IPS-20b (cell line): ENCODE results near the gene TAF5.
"Not testable (repeated sequence)": the region's sequence is repeated elsewhere in the genome, so short reads cannot be mapped to it uniquely, and the experiment has no call there.

Experiments
- H3K27ac ChIP-seq: one replicate; pipeline ENCODE4 v1.5.1; 2013; ENCODE audit warnings: low read length
- H3K27me3 ChIP-seq: 2 replicates; pipeline ENCODE4 v1.6.1; 2013; ENCODE audit warnings: mild to moderate bottlenecking, low read length, inconsistent platforms; ENCODE audit not compliant: insufficient read depth
- H3K36me3 ChIP-seq: 2 replicates; pipeline ENCODE4 v1.6.1; 2013; ENCODE audit warnings: low read depth, mild to moderate bottlenecking, inconsistent platforms, low read length, moderate library complexity; ENCODE audit not compliant: insufficient read depth
- H3K4me1 ChIP-seq: 2 replicates; pipeline ENCODE4 v1.6.1; 2013; ENCODE audit warnings: mild to moderate bottlenecking, control low read depth, inconsistent platforms, low read length, moderate library complexity; ENCODE audit not compliant: insufficient read depth
- H3K4me3 ChIP-seq: 2 replicates; pipeline ENCODE4 v1.5.1; 2013; ENCODE audit warnings: mild to moderate bottlenecking, low read length, inconsistent platforms
- H3K9ac ChIP-seq: 2 replicates; pipeline ENCODE4 v1.6.1; 2013; ENCODE audit warnings: low read depth, mild to moderate bottlenecking, inconsistent platforms, low read length, moderate library complexity
- H3K9me3 ChIP-seq: 2 replicates; pipeline ENCODE4 v1.6.1; 2013; ENCODE audit warnings: mild to moderate bottlenecking, low read depth, low read length, inconsistent platforms; ENCODE audit not compliant: insufficient read depth

TAF5 gene

GRCh38 chr10:103360791-103361190, 7.0 kb upstream of the TAF5 start:
- not testable (repeated sequence) for H3K27ac ChIP-seq, H3K4me1 ChIP-seq, H3K36me3 ChIP-seq, H3K9me3 ChIP-seq, H3K27me3 ChIP-seq, H3K4me3 ChIP-seq, H3K9ac ChIP-seq

DNA sequence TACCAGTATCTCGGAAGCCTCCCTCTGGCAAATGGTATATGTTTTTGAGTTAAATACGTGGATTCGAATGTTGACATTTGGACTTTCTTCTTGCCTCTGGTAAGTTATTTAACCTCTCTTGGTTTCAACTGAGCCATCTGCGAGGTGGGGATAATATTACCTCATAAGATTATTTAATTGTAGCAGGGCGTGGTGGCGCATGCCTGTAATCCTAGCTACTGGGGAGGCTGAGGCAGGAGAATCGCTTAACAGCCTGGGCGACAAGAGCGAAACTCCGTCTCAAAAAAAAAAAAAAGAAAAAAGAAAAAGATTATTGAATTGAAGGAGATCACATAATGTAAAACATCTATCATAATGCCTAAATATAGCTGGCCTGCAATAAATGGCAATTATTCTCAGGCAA, 396 bp upstream of the TAF5 start:
- H3K4me1 ChIP-seq, result no peaks in the 10 kb centered on the region
- H3K4me3 ChIP-seq, result peak overlapping the region; percentile 83; the same call in 1 of the 2 replicates
- H3K27ac ChIP-seq, result no peak overlapping the region
- peak overlapping the region; percentile 69; the same call in 1 of the 2 replicates for H3K9ac ChIP-seq
- H3K27me3 ChIP-seq, result no peaks in the 10 kb centered on the region
- H3K36me3 ChIP-seq, result no peaks in the 10 kb centered on the region
- no peaks in the 10 kb centered on the region for H3K9me3 ChIP-seq

- Histone ChIP-seq H3K9ac (no peak overlapping the region), H3K9me3 (no peaks in the 10 kb centered on the region), H3K4me3 (no peak overlapping the region), H3K27ac (no peak overlapping the region), H3K27me3 (no peaks in the 10 kb centered on the region), H3K36me3 (peaks cover 38% of the 10 kb centered on the region), H3K4me1 (no peaks in the 10 kb centered on the region)
These were observed 5.8 kb downstream of the TAF5 start for GRCh38 chr10:103373544-103373943.

DNA sequence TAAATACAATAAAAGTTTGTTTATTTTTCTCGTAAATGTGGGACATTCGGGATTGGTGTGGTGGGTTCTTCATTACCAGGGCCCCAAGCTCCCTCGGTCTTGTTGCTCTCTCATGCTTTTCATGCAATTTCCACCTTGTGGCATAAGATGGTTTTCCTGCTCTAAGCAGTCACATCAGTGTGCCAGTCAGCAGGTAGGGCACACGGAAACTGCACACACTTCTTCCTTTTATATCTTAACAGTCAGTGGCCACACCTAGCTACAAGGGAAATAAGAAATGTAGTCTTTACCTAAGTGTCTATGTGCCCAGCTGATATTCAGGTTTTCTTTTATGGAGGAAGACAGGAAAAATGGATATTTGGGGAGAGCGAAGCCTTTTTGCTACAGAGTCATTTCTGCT, 6.5 kb downstream of the TAF5 start:
- Histone ChIP-seq H3K36me3 (peaks cover 42% of the 10 kb centered on the region), H3K4me3 (no peak overlapping the region), H3K27ac (no peak overlapping the region), H3K9me3 (no peaks in the 10 kb centered on the region), H3K4me1 (no peaks in the 10 kb centered on the region), H3K9ac (no peak overlapping the region), H3K27me3 (no peaks in the 10 kb centered on the region)

GRCh38 chr10:103382769-103383168, 15.0 kb downstream of the TAF5 start:
- Histone ChIP-seq H3K27ac (no peak overlapping the region), H3K9me3 (no peaks in the 10 kb centered on the region), H3K4me1 (no peaks in the 10 kb centered on the region), H3K4me3 (no peak overlapping the region), H3K36me3 (peaks cover 60% of the 10 kb centered on the region), H3K27me3 (no peaks in the 10 kb centered on the region), H3K9ac (no peak overlapping the region)

DNA sequence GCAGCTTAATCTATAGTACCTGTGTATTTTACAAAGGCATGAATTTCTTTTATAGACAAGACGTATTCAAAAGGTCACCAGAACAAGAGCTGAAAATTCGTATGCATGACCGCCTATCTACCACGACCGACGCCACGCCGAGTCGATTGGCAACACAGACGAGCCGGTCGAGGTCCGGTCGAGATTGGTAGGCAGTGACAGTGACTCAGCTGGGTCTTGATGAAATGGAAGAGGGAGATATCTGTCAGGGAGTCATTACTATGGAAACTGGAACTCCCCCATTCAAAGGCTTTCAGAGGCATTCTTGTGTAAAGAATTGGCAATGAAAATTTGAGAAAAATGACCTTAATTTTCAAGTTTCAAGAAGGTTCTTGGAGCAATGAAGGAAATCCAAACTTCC, 26.4 kb downstream of the TAF5 start:
- H3K36me3 ChIP-seq, result peaks cover 62% of the 10 kb centered on the region
- H3K4me3 ChIP-seq, result no peak overlapping the region
- H3K27me3 ChIP-seq, result no peaks in the 10 kb centered on the region
- no peaks in the 10 kb centered on the region for H3K4me1 ChIP-seq
- H3K9ac ChIP-seq, result no peak overlapping the region
- H3K27ac ChIP-seq, result no peak overlapping the region
- no peaks in the 10 kb centered on the region for H3K9me3 ChIP-seq

- peak overlapping the region; percentile 90 for H3K9ac ChIP-seq
- H3K4me3 ChIP-seq, result peak overlapping the region; percentile 100
- H3K27ac ChIP-seq, result peak overlapping the region; percentile 71
- H3K9me3 ChIP-seq, result no peaks in the 10 kb centered on the region
- no peaks in the 10 kb centered on the region for H3K4me1 ChIP-seq
- H3K36me3 ChIP-seq, result peaks cover 64% of the 10 kb centered on the region
- no peaks in the 10 kb centered on the region for H3K27me3 ChIP-seq
These were observed 27.9 kb downstream of the TAF5 start for GRCh38 chr10:103395754-103396066.

GRCh38 chr10:103396067-103396788, 28.5 kb downstream of the TAF5 start, which contains the start of the genes ATP5MK and PDCD11:
Gene ATP5MK (minus strand): TSS chr10:103396475. CDS start chr10:103392457, 4,018 bp downstream.
Gene PDCD11 (plus strand): TSS chr10:103396626. CDS start chr10:103398427, 1,801 bp downstream.
- H3K27ac ChIP-seq, result peak within 1 kb of the TSS; percentile 71
- peak within 1 kb of the TSS; percentile 94 for H3K9ac ChIP-seq
- H3K36me3 ChIP-seq, result peaks cover 62% of the 10 kb centered on the region
- peak within 1 kb of the TSS; percentile 100 for H3K4me3 ChIP-seq
- no peaks in the 10 kb centered on the region for H3K27me3 ChIP-seq
- H3K4me1 ChIP-seq, result no peaks in the 10 kb centered on the region
- H3K9me3 ChIP-seq, result no peaks in the 10 kb centered on the region

GRCh38 chr10:103396789-103397087, 29.0 kb downstream of the TAF5 start:
- no peaks in the 10 kb centered on the region for H3K4me1 ChIP-seq
- H3K9me3 ChIP-seq, result no peaks in the 10 kb centered on the region
- H3K27ac ChIP-seq, result peak overlapping the region; percentile 7
- H3K9ac ChIP-seq, result peak overlapping the region; percentile 94
- no peaks in the 10 kb centered on the region for H3K27me3 ChIP-seq
- peak overlapping the region; percentile 100 for H3K4me3 ChIP-seq
- peaks cover 62% of the 10 kb centered on the region for H3K36me3 ChIP-seq

DNA sequence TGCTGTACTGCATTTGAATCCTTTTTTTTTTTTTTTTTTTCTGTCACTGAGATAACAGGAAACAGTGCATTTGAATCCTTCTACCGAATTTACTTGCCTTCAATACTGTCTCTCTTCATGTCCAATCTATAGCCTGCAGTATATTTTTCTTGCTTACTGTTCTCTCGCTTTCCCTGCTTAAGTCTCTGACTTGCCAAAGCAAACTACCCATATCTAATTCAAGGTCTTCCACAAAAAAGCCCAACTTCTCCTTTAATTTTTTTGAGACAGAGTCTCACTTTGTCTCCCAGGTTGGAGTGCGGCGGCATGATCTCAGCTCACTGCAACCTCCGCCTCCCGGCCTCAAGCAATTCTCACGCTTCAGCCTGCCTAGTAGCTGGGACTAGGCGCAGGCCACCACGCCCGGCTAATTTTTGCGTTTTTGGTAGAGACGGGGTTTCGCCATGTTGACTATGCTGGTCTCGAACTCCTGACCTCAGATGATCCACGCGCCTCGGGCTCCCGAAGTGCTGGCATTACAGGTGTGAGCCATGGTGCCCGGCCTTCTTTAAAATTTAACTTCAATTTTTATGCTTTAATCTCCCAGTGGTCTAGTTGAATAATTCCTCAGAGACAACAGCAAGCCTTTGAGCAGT, 29.5 kb downstream of the TAF5 start:
- H3K4me1 ChIP-seq, result no peaks in the 10 kb centered on the region
- H3K27me3 ChIP-seq, result no peaks in the 10 kb centered on the region
- peak overlapping the region; percentile 100 for H3K4me3 ChIP-seq
- H3K9me3 ChIP-seq, result no peaks in the 10 kb centered on the region
- peaks cover 61% of the 10 kb centered on the region for H3K36me3 ChIP-seq
- H3K27ac ChIP-seq, result no peak overlapping the region
- peak overlapping the region; percentile 94 for H3K9ac ChIP-seq

DNA sequence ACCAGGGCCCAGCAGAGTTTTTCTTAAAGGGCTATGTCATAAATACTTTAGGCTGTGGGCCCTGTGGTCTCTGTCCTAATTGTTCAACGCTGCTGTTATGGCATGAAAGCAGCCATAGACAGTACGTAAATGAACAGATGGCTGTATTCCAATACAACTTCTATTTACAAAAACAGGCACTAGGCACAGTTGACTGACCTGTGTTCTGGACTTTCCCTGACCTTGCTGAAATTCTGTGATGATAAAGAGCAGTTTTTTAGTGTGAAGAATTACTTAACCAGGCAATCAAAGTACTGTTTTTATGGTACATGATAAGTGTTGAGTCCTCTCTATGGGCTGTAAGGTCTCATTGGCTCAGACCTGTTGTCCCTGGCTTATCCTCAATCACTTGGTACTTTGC, 45.8 kb downstream of the TAF5 start:
- H3K9ac ChIP-seq, result no peak overlapping the region
- H3K36me3 ChIP-seq, result peaks cover 100% of the 10 kb centered on the region
- H3K27ac ChIP-seq, result no peak overlapping the region
- no peaks in the 10 kb centered on the region for H3K9me3 ChIP-seq
- H3K27me3 ChIP-seq, result no peaks in the 10 kb centered on the region
- H3K4me3 ChIP-seq, result no peak overlapping the region
- H3K4me1 ChIP-seq, result no peaks in the 10 kb centered on the region

- Histone ChIP-seq H3K27ac (no peak overlapping the region), H3K27me3 (no peaks in the 10 kb centered on the region), H3K9ac (no peak overlapping the region), H3K36me3 (peaks cover 100% of the 10 kb centered on the region), H3K9me3 (no peaks in the 10 kb centered on the region), H3K4me3 (no peak overlapping the region), H3K4me1 (no peaks in the 10 kb centered on the region)
These were observed 47.8 kb downstream of the TAF5 start for GRCh38 chr10:103415581-103415980.
